HG02885 (cell line): ENCODE data around the gene POLR2J2.
A peak's percentile ranks its signal among the peaks of the same experiment; 100 is the strongest.
"Not testable (repeated sequence)": the region's sequence is repeated elsewhere in the genome, so short reads cannot be mapped to it uniquely, and the experiment has no call there.

Experiments
- ATAC-seq: cut with Tn5 transposase; IDR thresholded peaks from one replicate; pipeline ENCODE4 v1.9.1; 2021; ENCODE audit warnings: mild to moderate bottlenecking; ENCODE audit not compliant: unreplicated experiment, poor library complexity

Gene POLR2J2

GRCh38 chr7:102671166-102671955, at the start of gene POLR2J2:
Gene POLR2J2 (minus strand): TSS chr7:102671663. CDS start chr7:102671601, 62 bp downstream.
- ATAC-seq = peak; percentile 82

GRCh38 chr7:102718491-102718890, 47.0 kb upstream of the POLR2J2 start:
- ATAC-seq = not testable (repeated sequence)

GRCh38 chr7:102715718-102716117, 44.3 kb upstream of the POLR2J2 start:
- peak; percentile 52 for ATAC-seq

- ATAC-seq = not testable (repeated sequence)
Measured at GRCh38 chr7:102714774-102715522, 43.5 kb upstream of the POLR2J2 start.

DNA sequence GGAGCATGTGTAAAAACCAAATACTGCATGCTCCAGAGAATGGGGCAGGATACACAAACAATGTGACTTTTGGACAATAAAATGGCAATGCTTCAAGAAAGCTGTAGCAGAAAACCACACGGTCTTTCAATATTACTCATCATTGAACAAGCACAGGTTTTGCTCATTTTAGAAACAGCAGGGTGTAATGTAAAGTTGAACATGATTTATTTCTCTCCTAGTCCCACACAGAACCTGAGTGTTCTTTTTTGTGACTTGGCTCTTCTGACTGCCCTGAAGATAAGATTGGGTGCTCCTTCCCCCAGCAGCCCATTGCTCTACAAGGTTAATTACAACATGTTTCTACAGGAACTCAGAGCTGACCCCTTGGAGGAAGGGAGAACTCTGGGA, 42.2 kb upstream of the POLR2J2 start:
- ATAC-seq = peak; percentile 78

DNA sequence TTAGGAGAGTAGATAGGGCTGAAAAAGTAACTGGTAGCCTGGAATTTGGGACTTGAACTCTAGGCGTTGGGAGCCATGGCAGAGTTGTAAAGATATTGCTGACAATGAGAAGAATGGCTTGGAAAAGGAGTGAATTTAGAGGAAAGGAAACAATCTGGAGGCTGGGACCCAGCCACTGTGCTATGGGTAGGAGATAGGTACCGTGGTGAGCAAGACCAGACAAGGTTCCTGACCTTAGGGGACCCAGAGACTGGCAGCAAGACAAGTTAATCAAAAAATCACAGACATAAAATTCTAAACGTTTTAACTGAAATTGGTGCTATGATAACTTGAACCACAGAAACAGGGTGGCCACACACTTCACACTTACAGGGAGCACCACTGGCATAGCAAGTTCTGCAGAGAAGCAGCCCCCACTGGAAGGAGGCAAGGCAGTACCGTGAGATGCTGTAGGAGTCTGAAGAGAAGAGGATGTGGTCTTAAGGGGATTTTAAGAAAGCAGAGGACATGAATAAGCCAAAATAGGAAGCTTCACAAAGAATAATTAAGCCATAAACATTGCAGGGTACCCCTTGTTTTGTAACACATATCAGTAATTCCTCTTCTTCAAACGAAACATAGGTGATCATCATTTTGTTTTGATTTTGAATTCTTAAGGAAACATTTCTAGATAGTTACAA, 41.7 kb upstream of the POLR2J2 start:
- ATAC-seq = peak; percentile 69

- ATAC-seq = not testable (repeated sequence)
Measured at GRCh38 chr7:102698962-102699750, 27.7 kb upstream of the POLR2J2 start.

DNA sequence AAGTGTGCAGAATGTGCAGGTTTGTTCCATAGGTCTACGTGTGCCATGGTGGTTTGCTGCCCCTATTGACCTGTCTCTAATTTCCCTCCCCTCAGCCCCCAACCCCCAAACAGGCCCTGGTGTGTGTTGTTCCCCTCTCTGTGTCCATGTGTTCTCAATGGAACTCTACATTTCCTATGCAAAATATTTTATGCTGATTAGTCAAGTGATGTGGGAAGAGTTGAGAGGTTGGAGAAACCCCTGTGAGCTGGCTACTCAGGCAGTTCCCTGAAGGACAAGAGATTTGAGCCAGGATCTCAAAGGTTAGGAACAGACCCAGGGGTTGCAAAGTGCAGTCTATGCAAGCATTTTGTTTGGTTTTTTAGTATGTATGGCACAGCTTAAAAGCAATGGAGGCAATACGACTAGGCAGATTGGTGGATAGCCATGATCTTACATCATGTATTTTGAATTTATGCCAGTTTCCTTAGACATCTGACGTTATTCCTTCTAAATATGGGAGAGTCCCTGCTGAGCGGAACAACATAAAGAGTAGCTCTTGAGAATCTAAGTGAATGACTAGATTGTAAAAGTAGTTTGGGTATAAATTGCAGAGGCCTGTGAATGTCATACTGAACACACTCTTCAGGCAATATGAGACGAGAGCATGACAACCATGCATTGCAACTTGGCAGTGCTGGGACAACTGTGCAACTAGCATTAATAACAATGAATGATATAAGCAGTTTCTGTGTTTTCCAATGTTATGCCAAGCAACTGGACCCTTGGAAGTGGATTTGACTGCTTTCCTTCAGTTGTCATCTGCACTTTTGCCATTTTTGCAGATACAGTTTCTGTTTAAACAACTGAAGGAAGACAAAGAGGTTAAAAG, 26.4 kb upstream of the POLR2J2 start:
- not testable (repeated sequence) for ATAC-seq

DNA sequence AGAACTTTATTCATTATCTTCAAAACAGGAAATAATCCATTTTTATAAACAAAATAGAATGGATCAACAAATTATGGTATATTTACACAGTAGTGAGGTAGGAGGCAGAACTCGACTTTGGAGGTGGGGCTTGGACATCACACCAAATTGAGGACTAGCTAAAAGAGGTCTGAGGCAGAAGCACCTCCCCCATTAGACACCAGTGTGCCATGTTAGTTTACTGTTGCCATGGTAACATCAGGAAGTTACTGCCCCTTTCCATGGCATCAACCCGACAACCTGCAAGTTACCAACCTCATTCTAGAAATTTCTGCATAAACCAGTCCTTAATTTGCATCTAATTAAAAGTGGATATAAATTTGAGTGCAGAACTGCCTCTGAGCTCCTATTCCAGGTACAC, 24.5 kb upstream of the POLR2J2 start:
- ATAC-seq = not testable (repeated sequence)

DNA sequence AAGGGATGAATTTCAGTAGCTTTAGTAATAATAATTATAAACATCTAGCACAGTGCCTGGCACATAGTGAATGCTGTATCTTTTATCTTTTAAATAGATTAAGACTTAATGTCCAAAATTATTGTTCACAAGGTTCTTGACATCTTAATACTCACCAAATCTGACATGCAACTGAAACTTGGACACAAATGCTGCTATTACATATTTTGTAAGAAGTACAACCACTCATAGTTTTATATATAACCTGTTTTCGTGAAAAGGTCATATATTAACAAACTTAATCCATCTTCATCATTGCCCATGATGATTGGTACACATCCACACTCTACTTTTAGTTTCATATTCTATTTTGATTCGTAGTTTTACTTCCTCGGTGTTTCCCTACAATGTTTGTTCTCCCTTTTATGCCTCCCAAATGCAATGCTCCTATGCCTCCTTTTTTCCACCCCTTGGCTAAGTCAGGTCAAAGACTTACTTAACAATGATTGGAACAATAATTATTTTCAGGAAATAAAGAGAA, 23.6 kb upstream of the POLR2J2 start:
- not testable (repeated sequence) for ATAC-seq

GRCh38 chr7:102694008-102694407, 22.5 kb upstream of the POLR2J2 start:
- not testable (repeated sequence) for ATAC-seq

DNA sequence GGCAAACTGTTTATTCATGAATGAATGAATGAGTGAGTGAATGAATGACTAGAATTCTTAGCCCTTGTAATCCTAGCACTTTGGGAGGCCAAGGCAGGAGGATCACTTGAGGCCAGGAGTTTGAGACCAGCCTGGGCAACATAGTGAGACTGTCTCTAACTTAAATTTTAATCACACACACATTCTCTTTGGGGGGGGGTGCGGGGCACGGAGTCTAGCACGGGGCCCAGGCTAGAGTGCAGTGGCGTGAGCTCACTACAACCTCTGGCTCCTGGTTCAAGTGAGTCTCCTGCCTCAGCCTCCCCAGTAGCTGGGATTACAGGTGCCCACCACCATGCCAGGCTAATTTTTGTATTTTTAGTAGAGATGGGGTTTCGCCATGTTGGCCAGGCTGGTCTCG, 19.1 kb upstream of the POLR2J2 start:
- ATAC-seq = not testable (repeated sequence)

DNA sequence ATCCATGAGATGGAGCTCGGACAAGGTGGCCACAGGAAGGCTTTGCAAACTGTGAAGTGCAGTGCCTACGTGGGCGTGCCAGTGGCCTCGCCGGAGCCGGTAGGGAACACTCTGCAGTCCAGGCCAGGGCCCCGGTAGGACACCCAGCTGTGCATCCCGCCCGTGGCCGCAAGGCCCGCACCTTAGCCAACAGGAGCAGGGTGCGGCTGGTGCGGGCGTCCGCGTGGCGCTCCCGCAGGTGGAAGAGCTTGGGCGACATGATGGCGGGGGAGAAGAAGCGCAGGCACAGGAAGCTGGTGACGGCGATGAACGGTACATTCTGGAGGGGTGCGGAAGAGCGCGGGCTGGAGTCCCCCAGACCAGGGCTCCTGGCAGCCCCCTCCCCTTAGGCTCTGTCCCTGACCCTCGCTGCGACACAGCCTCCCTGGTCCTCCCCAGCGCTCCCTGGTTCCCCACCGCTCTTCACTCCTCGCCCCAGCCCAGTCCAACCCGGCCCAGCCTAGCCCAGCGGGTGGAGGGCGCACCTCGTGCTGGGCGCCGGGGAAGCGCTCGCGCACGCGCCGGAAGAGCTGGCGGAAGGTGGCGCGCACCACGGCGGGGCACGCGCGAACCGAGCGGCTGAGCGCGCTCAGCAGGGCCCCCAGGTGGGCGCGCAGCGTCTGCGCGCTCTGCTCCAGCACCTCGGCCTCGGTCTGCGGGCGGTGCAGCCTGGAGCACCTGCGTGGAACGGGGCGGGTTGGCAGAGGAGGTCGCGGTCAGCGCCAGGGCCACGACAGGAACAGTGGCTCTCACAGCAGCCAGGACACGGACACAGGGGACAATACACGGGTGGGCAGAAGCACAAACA, 18.2 kb upstream of the POLR2J2 start:
- ATAC-seq = peak; percentile 72

DNA sequence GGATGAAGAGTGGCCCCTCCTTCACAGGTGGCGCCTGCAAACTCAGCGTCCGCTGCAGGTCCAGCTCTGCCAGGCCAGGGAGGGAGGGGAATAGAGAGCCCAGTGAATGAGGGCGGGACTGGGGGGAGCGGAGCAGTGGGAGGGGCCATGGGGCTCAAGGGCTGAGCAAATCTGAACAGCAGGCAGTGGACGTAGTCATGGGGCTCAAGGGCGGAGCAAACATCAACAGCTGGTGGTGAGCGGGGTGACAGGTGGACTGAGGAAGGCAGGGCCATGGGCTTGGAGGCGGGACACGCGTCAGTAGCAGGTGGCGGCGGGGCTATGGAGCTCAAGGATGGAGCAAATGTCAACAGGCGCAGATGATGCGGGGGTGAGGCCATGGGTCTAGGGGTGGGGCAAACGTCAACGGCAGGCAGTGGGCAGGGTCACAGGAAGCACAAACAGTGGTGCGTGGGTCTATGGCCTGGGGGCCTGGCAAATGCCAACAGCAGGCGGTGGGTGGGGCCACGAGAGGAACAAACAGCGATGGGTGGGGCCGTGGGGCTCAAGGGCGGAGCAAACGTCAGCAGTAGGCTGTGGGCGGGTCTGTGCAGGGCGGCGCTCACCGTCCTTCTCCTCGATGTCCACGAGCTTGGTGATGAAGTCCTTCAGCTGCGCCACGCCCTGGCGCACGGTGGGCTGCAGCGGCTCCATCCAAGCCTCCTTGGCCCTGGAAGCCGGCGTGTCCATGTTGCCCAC, 17.0 kb upstream of the POLR2J2 start:
- peak; percentile 80 for ATAC-seq

- ATAC-seq = not testable (repeated sequence)
Measured at GRCh38 chr7:102682560-102682959, 11.1 kb upstream of the POLR2J2 start.

- not testable (repeated sequence) for ATAC-seq
Measured at GRCh38 chr7:102680780-102681179, 9.3 kb upstream of the POLR2J2 start.

DNA sequence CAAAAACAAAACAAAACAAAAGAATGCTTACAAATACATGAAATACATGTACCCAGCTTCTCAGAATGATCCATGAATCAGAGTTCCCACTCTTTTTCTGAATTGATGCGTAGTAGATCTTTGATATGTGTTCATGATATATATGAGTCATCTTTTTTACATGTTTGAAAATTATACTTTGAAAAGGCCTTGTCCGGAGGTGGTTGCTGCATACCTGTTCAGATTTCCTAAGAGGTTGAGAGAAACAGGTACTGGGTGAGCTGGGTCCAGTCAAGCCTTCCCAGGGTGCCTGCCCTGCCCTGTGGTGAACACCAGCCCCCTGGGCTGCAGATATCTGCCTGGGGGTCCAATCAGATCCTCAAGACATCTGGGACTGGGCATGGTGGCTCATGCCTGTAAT, 4.1 kb upstream of the POLR2J2 start:
- ATAC-seq = not testable (repeated sequence)
